NCI-H524 (cell line): Measurements from ENCODE around the gene NHS.

Experiments
- DNase-seq, 2 experiments: peaks; one replicate each; lab custom pipeline; 2025; lab: John Stamatoyannopoulos, UW

NHS gene

GRCh38 chrX:17779434-17779833 is 404.4 kb downstream of the NHS start:
- DNase-seq = no peak
